GM19239 (cell line): ENCODE data around the gene DUSP21.
"Not testable (repeated sequence)": the region's sequence is repeated elsewhere in the genome, so short reads cannot be mapped to it uniquely, and the experiment has no call there.

Experiments
- DNase-seq: peaks from one replicate; pipeline ENCODE4 v3.0.0; 2011; ENCODE audit warnings: low spot score; ENCODE audit not compliant: insufficient read length
- FAIRE-seq: peaks from 2 replicates; lab custom pipeline; 2011; peaks lifted over from hg19 to GRCh38; lab: Jason Lieb, UNC

Gene DUSP21

GRCh38 chrX:44874420-44875184 lies 30.8 kb downstream of the DUSP21 start:
- DNase-seq (no peak), FAIRE-seq (peak; percentile 97)

- FAIRE-seq (no peak), DNase-seq (no peak)
These were observed 31.3 kb downstream of the DUSP21 start for GRCh38 chrX:44875185-44875489.

GRCh38 chrX:44876086-44876485 lies 32.3 kb downstream of the DUSP21 start:
- no peak for DNase-seq
- FAIRE-seq: peak; percentile 90

- peak; percentile 76 for FAIRE-seq
- no peak for DNase-seq
These were observed 32.9 kb downstream of the DUSP21 start for GRCh38 chrX:44876767-44877166.

GRCh38 chrX:44878780-44879179 lies 35.0 kb downstream of the DUSP21 start:
- DNase-seq (no peak), FAIRE-seq (peak; percentile 71)

- FAIRE-seq (no peak), DNase-seq (no peak)
These were observed 37.7 kb downstream of the DUSP21 start for GRCh38 chrX:44881549-44881948.

- no peak for DNase-seq
- no peak for FAIRE-seq
These were observed 38.8 kb downstream of the DUSP21 start for GRCh38 chrX:44882635-44883034.

GRCh38 chrX:44884944-44885343 lies 41.1 kb downstream of the DUSP21 start:
- no peak for FAIRE-seq

GRCh38 chrX:44889824-44890223 lies 46.0 kb downstream of the DUSP21 start:
- FAIRE-seq: no peak

More at GRCh38 chrX:44884944-44885343, 41.1 kb downstream of the DUSP21 start:
- no peak for DNase-seq

GRCh38 chrX:44890247-44890646 lies 46.4 kb downstream of the DUSP21 start:
- FAIRE-seq: no peak

More at GRCh38 chrX:44889824-44890223, 46.0 kb downstream of the DUSP21 start:
- DNase-seq: no peak

GRCh38 chrX:44890687-44891086 lies 46.9 kb downstream of the DUSP21 start:
- not testable (repeated sequence) for DNase-seq

More at GRCh38 chrX:44890247-44890646, 46.4 kb downstream of the DUSP21 start:
- DNase-seq: no peak

GRCh38 chrX:44891642-44892041 lies 47.8 kb downstream of the DUSP21 start:
- no peak for DNase-seq
- peak; percentile 35 for FAIRE-seq

More at GRCh38 chrX:44890687-44891086, 46.9 kb downstream of the DUSP21 start:
- not testable (repeated sequence) for FAIRE-seq
